A549 treated with dexamethasone at 1 μM for 4 hours (cell line): ENCODE data around the gene CACNA1G. TPM values are rescaled to one million over a fixed set of nuclear protein-coding genes. Genes with fewer than 3 reads are reported as not detected.

Experiments used
- total RNA-seq: library from RNA; stranded (reverse); fragments of 200-300 nt; extraction: Qiagen RNA extraction; gene quantifications from 5 replicates; pipeline ENCODE4 v1.2.3, GENCODE V29; 2022

The CACNA1G gene
- 2.7 to 4.9 TPM (median 4.6 TPM) in 5 replicates for total RNA-seq

GRCh38 chr17:50560185-50560824 lies at the start of gene CACNA1G:
Gene CACNA1G, plus strand, starts transcription at chr17:50560715. Its CDS starts 745 bp downstream, at chr17:50561460.

GRCh38 chr17:50532452-50533024 lies 28.0 kb upstream of the CACNA1G start, which contains the start of gene EPN3:
Gene EPN3, plus strand, starts transcription at chr17:50532735. Its CDS starts 3,822 bp downstream, at chr17:50536557.

GRCh38 chr17:50547035-50547735 lies 13.3 kb upstream of the CACNA1G start, which contains the start of gene SPATA20:
Gene SPATA20, plus strand, starts transcription at chr17:50547174. Its CDS starts 35 bp downstream, at chr17:50547209.

GRCh38 chr17:50634224-50634914 lies 73.9 kb downstream of the CACNA1G start, which contains the start of gene ABCC3:
Gene ABCC3, plus strand, starts transcription at chr17:50634881. Its CDS starts 56 bp downstream, at chr17:50634937.

Other genes with a start within 250 kb of the CACNA1G start
- 15.9 to 25.4 TPM (median 23.4 TPM) in 5 replicates for gene XYLT2, start 214.6 kb upstream of the CACNA1G start, total RNA-seq
- gene MRPL27, start 187.5 kb upstream of the CACNA1G start, total RNA-seq: 118 to 156 TPM (median 127 TPM) in 5 replicates
- 13.3 to 14.6 TPM (median 14.3 TPM) in 5 replicates for gene EME1, start 187.5 kb upstream of the CACNA1G start, total RNA-seq
- 240 to 258 TPM (median 249 TPM) in 5 replicates for gene LRRC59, start 163.2 kb upstream of the CACNA1G start, total RNA-seq
- 11.7 to 17.2 TPM (median 12.4 TPM) in 5 replicates for gene ACSF2, start 134.5 kb upstream of the CACNA1G start, total RNA-seq
- not detected in 5 replicates for gene CHAD, start 91.8 kb upstream of the CACNA1G start, total RNA-seq
- gene RSAD1, start 81.9 kb upstream of the CACNA1G start, total RNA-seq: 22.7 to 31.6 TPM (median 31.1 TPM) in 5 replicates
- 0.38 to 0.61 TPM (median 0.54 TPM) in 5 replicates for gene MYCBPAP, start 52.3 kb upstream of the CACNA1G start, total RNA-seq
- gene EPN3, start 28.0 kb upstream of the CACNA1G start, total RNA-seq: 0.14 to 0.34 TPM (median 0.18 TPM) in 5 replicates
- 58.5 to 82.5 TPM (median 77.0 TPM) in 5 replicates for gene SPATA20, start 13.5 kb upstream of the CACNA1G start, total RNA-seq
- gene ABCC3, start 74.2 kb downstream of the CACNA1G start, total RNA-seq: 91.0 to 164 TPM (median 132 TPM) in 5 replicates
- 46.8 to 56.6 TPM (median 50.2 TPM) in 5 replicates for gene ANKRD40, start 147.2 kb downstream of the CACNA1G start, total RNA-seq
- gene LUC7L3, start 158.9 kb downstream of the CACNA1G start, total RNA-seq: 71.2 to 104 TPM (median 88.1 TPM) in 5 replicates
- not detected in 5 replicates for gene ANKRD40CL, start 206.8 kb downstream of the CACNA1G start, total RNA-seq